ENCODE results near the gene PPM1D.
"Not testable (repeated sequence)": the region's sequence is repeated elsewhere in the genome, so short reads cannot be mapped to it uniquely, and the experiment has no call there.

Gene PPM1D

GRCh38 chr17:60668741-60669140, 68.7 kb downstream of the PPM1D start:
- not testable (repeated sequence) for DNase-seq (ENCODE audit: low spot score)

- DNase-seq (ENCODE audit: low spot score) = no peak
Observed at GRCh38 chr17:60671482-60671881, 71.5 kb downstream of the PPM1D start.

GRCh38 chr17:60674637-60675036, 74.6 kb downstream of the PPM1D start:
- not testable (repeated sequence) for DNase-seq (ENCODE audit: low spot score)

GRCh38 chr17:60675997-60676396, 76.0 kb downstream of the PPM1D start:
- DNase-seq (ENCODE audit: low spot score) = no peak

GRCh38 chr17:60676758-60677307, 76.8 kb downstream of the PPM1D start:
- DNase-seq (ENCODE audit: low spot score) = no peak

GRCh38 chr17:60677308-60678117, 77.5 kb downstream of the PPM1D start, which contains the start of gene BCAS3:
BCAS3 (plus strand) TSS chr17:60677851.
- peak; percentile 100 for DNase-seq (ENCODE audit: low spot score)

GRCh38 chr17:60678118-60678444, 78.1 kb downstream of the PPM1D start:
- DNase-seq (ENCODE audit: low spot score) = no peak

GRCh38 chr17:60679287-60679686, 79.3 kb downstream of the PPM1D start:
- no peak for DNase-seq (ENCODE audit: low spot score)

GRCh38 chr17:60680754-60681153, 80.8 kb downstream of the PPM1D start:
- no peak for DNase-seq (ENCODE audit: low spot score)

- DNase-seq (ENCODE audit: low spot score) = no peak
Observed at GRCh38 chr17:60685437-60685836, 85.4 kb downstream of the PPM1D start.

- DNase-seq (ENCODE audit: low spot score) = no peak
Observed at GRCh38 chr17:60695960-60696359, 96.0 kb downstream of the PPM1D start.

GRCh38 chr17:60699090-60699489, 99.1 kb downstream of the PPM1D start:
- no peak for DNase-seq (ENCODE audit: low spot score)

- no peak for DNase-seq (ENCODE audit: low spot score)
Observed at GRCh38 chr17:60704170-60704569, 104.2 kb downstream of the PPM1D start.

GRCh38 chr17:60712675-60713074, 112.7 kb downstream of the PPM1D start:
- no peak for DNase-seq (ENCODE audit: low spot score)

GRCh38 chr17:60713608-60714007, 113.6 kb downstream of the PPM1D start:
- DNase-seq (ENCODE audit: low spot score) = no peak

All from Ammon's horn (tissue), 1 donor.